Neural cell (in vitro differentiated cells): Measurements from ENCODE around the gene C3orf49. TPM values are rescaled to one million over a fixed set of nuclear protein-coding genes. Genes with fewer than 3 reads are reported as not detected.
A peak's percentile ranks its signal among the peaks of the same experiment; 100 is the strongest.

Experiments used
- H2AFZ ChIP-seq: fragments of 200-600, 300-800 bp; sonication (generic), shearing (Covaris generic); 2 replicates; pipeline ENCODE4 v1.6.0; 2014; ENCODE audit warnings: low read depth, mild to moderate bottlenecking, antibody characterized with exemption, low read length, moderate library complexity
- H3F3A ChIP-seq: fragments of 200-600 bp; shearing (Covaris generic); 2 replicates; pipeline ENCODE4 v1.6.1; 2016; ENCODE audit warnings: mild to moderate bottlenecking, moderate library complexity, mixed read lengths, antibody characterized with exemption, low read length; ENCODE audit not compliant: insufficient read depth, poor library complexity, severe bottlenecking
- H3K27ac ChIP-seq: fragments of 200-600, 300-800 bp; sonication (generic), shearing (Covaris generic); 2 replicates; pipeline ENCODE4 v1.5.1; 2014; ENCODE audit warnings: mild to moderate bottlenecking, low read length, moderate library complexity
- H3K27me3 ChIP-seq: fragments of 300-800, 200-600 bp; sonication (generic), shearing (Covaris generic); 2 replicates; pipeline ENCODE4 v1.6.0; 2014; ENCODE audit warnings: mild to moderate bottlenecking, low read depth, low read length, moderate library complexity; ENCODE audit not compliant: insufficient read depth
- H3K36me3 ChIP-seq: fragments of 300-800, 200-600 bp; sonication (generic), shearing (Covaris generic); 2 replicates; pipeline ENCODE4 v1.5.1; 2014; ENCODE audit warnings: mild to moderate bottlenecking, antibody characterized with exemption, low read length, moderate library complexity; ENCODE audit not compliant: insufficient read depth
- H3K4me2 ChIP-seq: fragments of 300-800, 200-600 bp; sonication (generic), shearing (Covaris generic); 2 replicates; pipeline ENCODE4 v1.6.0; 2014; ENCODE audit warnings: mild to moderate bottlenecking, low read length
- H3K4me3 ChIP-seq: fragments of 300-800, 200-600 bp; sonication (generic), shearing (Covaris generic); 2 replicates; pipeline ENCODE4 v1.5.1; 2014; ENCODE audit warnings: mild to moderate bottlenecking, low read length, moderate library complexity
- H3K79me2 ChIP-seq: fragments of 200-600 bp; shearing (Covaris generic); replicated peaks from 2 replicates; pipeline ENCODE4 v1.6.0; 2014; ENCODE audit warnings: mild to moderate bottlenecking, low read length, moderate library complexity; ENCODE audit not compliant: insufficient read depth
- H3K9ac ChIP-seq: fragments of 300-800, 200-600 bp; sonication (generic), shearing (Covaris generic); 2 replicates; pipeline ENCODE4 v1.6.1; 2016; ENCODE audit warnings: mild to moderate bottlenecking, low read length, mixed read lengths
- H3K9me2 ChIP-seq: fragments of 200-600 bp; shearing (Covaris generic); 2 replicates; pipeline ENCODE4 v1.6.1; 2016; ENCODE audit warnings: mild to moderate bottlenecking, low read length, mixed read lengths; ENCODE audit not compliant: insufficient read depth
- H3K9me3 ChIP-seq: fragments of 200-600, 300-800 bp; sonication (generic), shearing (Covaris generic); 2 replicates; pipeline ENCODE4 v1.6.1; 2016; ENCODE audit warnings: mild to moderate bottlenecking, mixed run types, low read length, moderate library complexity, mixed read lengths
- H4K20me1 ChIP-seq: fragments of 200-600 bp; shearing (Covaris generic); 2 replicates; pipeline ENCODE4 v1.6.1; 2016; ENCODE audit warnings: mild to moderate bottlenecking, mixed run types; ENCODE audit not compliant: insufficient read depth
- EP300 ChIP-seq: fragments of 450-650 bp; conservative IDR thresholded peaks from 2 replicates; pipeline ENCODE4 v1.6.1; 2014; ENCODE audit warnings: antibody characterized with exemption, mild to moderate bottlenecking, moderate library complexity; ENCODE audit not compliant: poor library complexity, severe bottlenecking
- EZH2 ChIP-seq: fragments of 200-600, 300-800 bp; shearing (Covaris generic), sonication (generic); IDR thresholded peaks from 2 replicates; pipeline ENCODE4 v1.6.1; 2014; ENCODE audit warnings: antibody characterized with exemption, low read length, borderline replicate concordance, mild to moderate bottlenecking; ENCODE audit not compliant: insufficient read depth, poor library complexity, severe bottlenecking
- MXI1 ChIP-seq: fragments of 450-650 bp; conservative IDR thresholded peaks from 2 replicates; pipeline ENCODE4 v1.6.1; 2014; ENCODE audit warnings: antibody characterized with exemption, mild to moderate bottlenecking; ENCODE audit not compliant: poor library complexity, severe bottlenecking
- POLR2AphosphoS5 ChIP-seq: IDR thresholded peaks from 2 replicates; pipeline ENCODE4 v1.6.1; 2012
- RAD21 ChIP-seq: fragments of 450-650 bp; conservative IDR thresholded peaks from 2 replicates; pipeline ENCODE4 v1.6.1; 2014; ENCODE audit warnings: antibody characterized with exemption, mild to moderate bottlenecking, moderate library complexity
- REST ChIP-seq: IDR thresholded peaks from 2 replicates; pipeline ENCODE4 v1.6.1; 2012; ENCODE audit warnings: borderline replicate concordance
- SMC3 ChIP-seq: fragments of 450-650 bp; conservative IDR thresholded peaks from 2 replicates; pipeline ENCODE4 v1.6.1; 2014; ENCODE audit warnings: antibody characterized with exemption, mild to moderate bottlenecking, moderate library complexity; ENCODE audit not compliant: poor library complexity
- TAF1 ChIP-seq: IDR thresholded peaks from 2 replicates; pipeline ENCODE4 v1.6.1; 2012; ENCODE audit warnings: low read depth
- polyA plus RNA-seq: library from polyadenylated mRNA; depleted of rRNA; stranded (reverse); fragments of >200 nt; gene quantifications from 2 replicates; pipeline ENCODE4 v1.2.3, GENCODE V29; 2014
- TF ChIP-seq, protein P1 (sequence below): fragments of 450-650 bp; IDR thresholded peaks from 2 replicates; pipeline ENCODE4 v1.5.1; 2014; ENCODE audit warnings: antibody characterized with exemption, mild to moderate bottlenecking, moderate library complexity; ENCODE audit not compliant: poor library complexity, severe bottlenecking

The C3orf49 gene
- polyA plus RNA-seq, 1 donor from 2014 or later = not detected

- TF ChIP-seq, protein P1, sequence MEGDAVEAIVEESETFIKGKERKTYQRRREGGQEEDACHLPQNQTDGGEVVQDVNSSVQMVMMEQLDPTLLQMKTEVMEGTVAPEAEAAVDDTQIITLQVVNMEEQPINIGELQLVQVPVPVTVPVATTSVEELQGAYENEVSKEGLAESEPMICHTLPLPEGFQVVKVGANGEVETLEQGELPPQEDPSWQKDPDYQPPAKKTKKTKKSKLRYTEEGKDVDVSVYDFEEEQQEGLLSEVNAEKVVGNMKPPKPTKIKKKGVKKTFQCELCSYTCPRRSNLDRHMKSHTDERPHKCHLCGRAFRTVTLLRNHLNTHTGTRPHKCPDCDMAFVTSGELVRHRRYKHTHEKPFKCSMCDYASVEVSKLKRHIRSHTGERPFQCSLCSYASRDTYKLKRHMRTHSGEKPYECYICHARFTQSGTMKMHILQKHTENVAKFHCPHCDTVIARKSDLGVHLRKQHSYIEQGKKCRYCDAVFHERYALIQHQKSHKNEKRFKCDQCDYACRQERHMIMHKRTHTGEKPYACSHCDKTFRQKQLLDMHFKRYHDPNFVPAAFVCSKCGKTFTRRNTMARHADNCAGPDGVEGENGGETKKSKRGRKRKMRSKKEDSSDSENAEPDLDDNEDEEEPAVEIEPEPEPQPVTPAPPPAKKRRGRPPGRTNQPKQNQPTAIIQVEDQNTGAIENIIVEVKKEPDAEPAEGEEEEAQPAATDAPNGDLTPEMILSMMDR = peak; percentile 77
- TF ChIP-seq EZH2 (no peak), EP300 (no peak), SMC3 (peak; percentile 90), MXI1 (no peak), RAD21 (peak; percentile 86)
- Histone ChIP-seq H3K27ac (no peak overlapping the region), H2AFZ (no peak overlapping the region), H3K27me3 (no peaks in the 10 kb centered on the region), H3K36me3 (no peaks in the 10 kb centered on the region), H3F3A (no peaks in the 10 kb centered on the region), H3K9ac (no peak overlapping the region), H3K79me2 (no peaks in the 10 kb centered on the region), H4K20me1 (no peaks in the 10 kb centered on the region), H3K4me2 (no peak overlapping the region), H3K9me3 (no peaks in the 10 kb centered on the region), H3K9me2 (no peaks in the 10 kb centered on the region), H3K4me3 (no peak overlapping the region)
Measured at GRCh38 chr3:63791974-63792373, 27.1 kb upstream of the C3orf49 start.

- Histone ChIP-seq H3K4me2 (no peak overlapping the region), H3F3A (no peaks in the 10 kb centered on the region), H3K9me2 (no peaks in the 10 kb centered on the region), H3K9ac (no peak overlapping the region), H4K20me1 (no peaks in the 10 kb centered on the region), H3K27ac (no peak overlapping the region), H3K79me2 (no peaks in the 10 kb centered on the region), H3K4me3 (no peak overlapping the region), H3K9me3 (no peaks in the 10 kb centered on the region), H3K27me3 (no peaks in the 10 kb centered on the region), H2AFZ (no peak overlapping the region), H3K36me3 (no peaks in the 10 kb centered on the region)
- no peak for TF ChIP-seq EZH2
- TF ChIP-seq MXI1 = no peak
- TF ChIP-seq REST = no peak
- TF ChIP-seq EP300 = no peak
- TF ChIP-seq POLR2AphosphoS5 = no peak
- TF ChIP-seq, protein P1 = no peak
- no peak for TF ChIP-seq RAD21
- no peak for TF ChIP-seq SMC3
- TF ChIP-seq TAF1 = no peak
Measured at GRCh38 chr3:63795438-63795837, 23.7 kb upstream of the C3orf49 start.
